ENCODE measurements around the gene ABHD16B. TPM values are rescaled to one million over a fixed set of nuclear protein-coding genes. Genes with fewer than 3 reads are reported as not detected.
"Not testable (repeated sequence)": the region's sequence is repeated elsewhere in the genome, so short reads cannot be mapped to it uniquely, and the experiment has no call there.

Gene ABHD16B
- total RNA-seq, 2 donors from 2014 or later: not detected

GRCh38 chr20:63878899-63879663 is 17.8 kb downstream of the ABHD16B start:
- DNase-seq: no peak
- no peaks in the 10 kb centered on the region for H3K27me3 ChIP-seq
- H3K4me3 ChIP-seq: no peak overlapping the region
- H3K9me3 ChIP-seq: no peaks in the 10 kb centered on the region
- H3K27ac ChIP-seq: no peak overlapping the region
- H3K9ac ChIP-seq (ENCODE audit: low read depth in 2 of 2, low read length in 2 of 2): no peak overlapping the region
- no peaks in the 10 kb centered on the region for H3K4me1 ChIP-seq
- H3K36me3 ChIP-seq: peaks cover 18% of the 10 kb centered on the region
- TF ChIP-seq CTCF (IDR thresholded peaks at IDR 0.05): no peak
- intact Hi-C loops (cut with DNase I): no loop called here

GRCh38 chr20:63880901-63881300 is 19.6 kb downstream of the ABHD16B start:
- H3K36me3 ChIP-seq; H3K4me3 ChIP-seq; DNase-seq; intact Hi-C loops (cut with DNase I); H3K9ac ChIP-seq (ENCODE audit: low read depth in 2 of 2, low read length in 2 of 2); H3K27me3 ChIP-seq; H3K4me1 ChIP-seq; H3K9me3 ChIP-seq; H3K27ac ChIP-seq: not testable (repeated sequence)

GRCh38 chr20:63881451-63882226 is 20.3 kb downstream of the ABHD16B start:
- Histone ChIP-seq H3K4me3 (no peak overlapping the region), H3K4me1 (no peaks in the 10 kb centered on the region), H3K27ac (no peak overlapping the region), H3K9ac (ENCODE audit: low read depth in 2 of 2, low read length in 2 of 2) (no peak overlapping the region), H3K36me3 (peaks cover 6% of the 10 kb centered on the region), H3K27me3 (no peaks in the 10 kb centered on the region), H3K9me3 (no peaks in the 10 kb centered on the region)
- intact Hi-C loops (cut with DNase I): no loop called here
- TF ChIP-seq CTCF (IDR thresholded peaks at IDR 0.05): no peak
- no peak for DNase-seq

GRCh38 chr20:63882257-63883200 is 21.2 kb downstream of the ABHD16B start:
- intact Hi-C loops (cut with DNase I): no loop called here
- DNase-seq: no peak
- Histone ChIP-seq H3K27ac (no peak overlapping the region), H3K36me3 (peaks cover 6% of the 10 kb centered on the region), H3K4me3 (no peak overlapping the region), H3K9me3 (no peaks in the 10 kb centered on the region), H3K4me1 (no peaks in the 10 kb centered on the region), H3K27me3 (no peaks in the 10 kb centered on the region), H3K9ac (ENCODE audit: low read depth in 2 of 2, low read length in 2 of 2) (no peak overlapping the region)
- TF ChIP-seq CTCF (IDR thresholded peaks at IDR 0.05): no peak

- Histone ChIP-seq H3K27me3 (no peaks in the 10 kb centered on the region), H3K4me3 (no peak overlapping the region), H3K4me1 (no peaks in the 10 kb centered on the region), H3K9ac (ENCODE audit: low read depth in 2 of 2, low read length in 2 of 2) (no peak overlapping the region), H3K9me3 (no peaks in the 10 kb centered on the region), H3K27ac (no peak overlapping the region), H3K36me3 (peaks cover 6% of the 10 kb centered on the region)
- no peak for DNase-seq
- intact Hi-C loops (cut with DNase I): no loop called here
- TF ChIP-seq CTCF (IDR thresholded peaks at IDR 0.05): no peak
Measured at GRCh38 chr20:63883201-63883593, 21.9 kb downstream of the ABHD16B start.

All from colonic mucosa (tissue), 4 donors.